Mucosa of descending colon (tissue), 3 donors: ENCODE data around the gene LAYN. TPM values are rescaled to one million over a fixed set of nuclear protein-coding genes. Genes with fewer than 3 reads are reported as not detected.

Experiments
- ATAC-seq: fragments of 200-7000 bp; cut with Tn5 transposase; one replicate; pipeline ENCODE4 v1.9.1; 2020; ENCODE audit warnings: mild to moderate bottlenecking, moderate library complexity
- DNase-seq, 3 donors: peaks; one replicate each; pipeline ENCODE4 v3.0.0-alpha.2; 2020
- H3K36me3 ChIP-seq: fragments of 200-600 bp; one replicate; pipeline ENCODE4 v1.8.0; 2021; ENCODE audit warnings: low read depth, mild to moderate bottlenecking
- H3K4me1 ChIP-seq: fragments of 200-600 bp; one replicate; pipeline ENCODE4 v1.8.0; 2021; ENCODE audit warnings: low read depth, mild to moderate bottlenecking
- H3K4me3 ChIP-seq: fragments of 200-600 bp; one replicate; pipeline ENCODE4 v1.8.0; 2021; ENCODE audit warnings: mild to moderate bottlenecking
- H3K9me3 ChIP-seq: fragments of 200-600 bp; one replicate; pipeline ENCODE4 v1.8.0; 2021; ENCODE audit warnings: mild to moderate bottlenecking
- CTCF ChIP-seq: fragments of 200-600 bp; IDR thresholded peaks from one replicate; pipeline ENCODE4 v1.8.0; 2022; ENCODE audit warnings: antibody characterized with exemption, mild to moderate bottlenecking
- intact Hi-C, 2 donors: fragments of 100-400 bp; cut with DNase I in 1 of 2; cut with micrococcal nuclease in 1 of 2; formaldehyde crosslinking; loops; one replicate each; pipeline versions ENCODE4 v1.11.0 to v1.11.1; 2022; cut with DNase I, micrococcal nuclease
- total RNA-seq, 3 donors: library from RNA; stranded (reverse); fragmentation: NEBNext Ultra II Directional in 2 of 3; extraction: Animal tissue kit (Norgen Biotek cat#: 25700) in 2 of 3; gene quantifications; one replicate each; pipeline versions ENCODE4 v1.2.1 to v1.2.4, GENCODE V29; 2021 to 2023
- donor health status: DM: no; HTN: no; CAD: no; lungs with moderate emphysema.
- donor health status: DM: no; HTN: no; CAD: no.
- donor health status: DM: no; HTN: yes; CAD: no.

Gene LAYN
- total RNA-seq, 3 donors from 2014 or later = 0.90 to 22.9 (median 2.7) TPM

GRCh38 chr11:111557425-111558111, 17.0 kb downstream of the LAYN start:
- no peak for TF ChIP-seq CTCF
- ATAC-seq = no peak
- Histone ChIP-seq H3K36me3 (no peaks in the 10 kb centered on the region), H3K9me3 (peaks cover 4% of the 10 kb centered on the region), H3K4me3 (no peak overlapping the region), H3K4me1 (no peaks in the 10 kb centered on the region)
- no peak for DNase-seq
- intact Hi-C loops = no loop called here

GRCh38 chr11:111559800-111560464, 19.4 kb downstream of the LAYN start:
- no peak for ATAC-seq
- Histone ChIP-seq H3K9me3 (peaks cover 4% of the 10 kb centered on the region), H3K36me3 (no peaks in the 10 kb centered on the region), H3K4me1 (no peaks in the 10 kb centered on the region), H3K4me3 (no peak overlapping the region)
- intact Hi-C loops = loop anchor here (10.0 kb wide), 1 partner anchor 285 kb away; no protein-coding TSS in a partner anchor
- DNase-seq = no peak
- no peak for TF ChIP-seq CTCF

DNA sequence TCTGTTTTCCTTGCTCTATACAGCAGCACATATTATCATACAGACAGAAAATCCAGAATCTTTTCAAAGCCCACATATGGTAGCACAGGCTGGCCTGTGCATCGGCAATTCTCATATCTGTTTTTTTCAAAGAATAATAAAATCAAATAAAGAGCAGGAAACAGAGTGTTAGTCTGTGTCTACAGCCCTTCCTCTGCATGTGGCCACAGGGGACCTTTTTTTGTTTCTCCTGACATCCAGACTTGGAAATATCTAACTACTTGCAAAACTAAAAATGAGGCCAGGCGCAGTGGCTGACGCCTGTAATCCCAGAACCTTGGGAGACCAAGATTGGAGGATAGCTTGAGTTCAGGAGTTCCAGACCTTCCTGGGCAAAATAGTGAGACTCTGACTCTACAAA, 20.3 kb downstream of the LAYN start:
- no peak for DNase-seq
- Histone ChIP-seq H3K9me3 (peaks cover 4% of the 10 kb centered on the region), H3K4me3 (no peak overlapping the region), H3K4me1 (no peaks in the 10 kb centered on the region), H3K36me3 (no peaks in the 10 kb centered on the region)
- no peak for ATAC-seq
- intact Hi-C loops = loop anchor here (10.0 kb wide), 1 partner anchor 284 kb away; no protein-coding TSS in a partner anchor
- no peak for TF ChIP-seq CTCF

DNA sequence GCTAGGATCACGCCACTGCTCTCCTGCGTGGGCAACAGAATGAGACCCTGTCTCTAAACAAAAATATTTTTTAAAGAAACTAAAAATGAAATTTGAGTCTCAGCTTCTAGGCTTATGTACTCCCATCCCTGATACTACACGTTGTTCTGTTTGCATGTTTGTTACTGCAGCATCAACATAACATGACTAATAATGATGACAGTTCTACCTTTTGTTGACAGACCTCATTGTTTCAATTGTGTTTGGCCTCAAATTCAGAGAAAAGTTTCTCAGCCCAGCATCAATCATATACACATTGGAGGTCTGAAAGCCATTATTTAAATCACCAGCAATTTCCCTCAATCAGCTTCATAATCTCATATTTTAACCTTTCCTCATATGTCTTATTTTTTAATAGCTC, 20.8 kb downstream of the LAYN start:
- TF ChIP-seq CTCF = no peak
- Histone ChIP-seq H3K36me3 (no peaks in the 10 kb centered on the region), H3K4me3 (no peak overlapping the region), H3K9me3 (peaks cover 1% of the 10 kb centered on the region), H3K4me1 (no peaks in the 10 kb centered on the region)
- ATAC-seq (no peak), DNase-seq (no peak)
- intact Hi-C loops = loop anchor here (10.0 kb wide), 1 partner anchor 283 kb away; no protein-coding TSS in a partner anchor

DNA sequence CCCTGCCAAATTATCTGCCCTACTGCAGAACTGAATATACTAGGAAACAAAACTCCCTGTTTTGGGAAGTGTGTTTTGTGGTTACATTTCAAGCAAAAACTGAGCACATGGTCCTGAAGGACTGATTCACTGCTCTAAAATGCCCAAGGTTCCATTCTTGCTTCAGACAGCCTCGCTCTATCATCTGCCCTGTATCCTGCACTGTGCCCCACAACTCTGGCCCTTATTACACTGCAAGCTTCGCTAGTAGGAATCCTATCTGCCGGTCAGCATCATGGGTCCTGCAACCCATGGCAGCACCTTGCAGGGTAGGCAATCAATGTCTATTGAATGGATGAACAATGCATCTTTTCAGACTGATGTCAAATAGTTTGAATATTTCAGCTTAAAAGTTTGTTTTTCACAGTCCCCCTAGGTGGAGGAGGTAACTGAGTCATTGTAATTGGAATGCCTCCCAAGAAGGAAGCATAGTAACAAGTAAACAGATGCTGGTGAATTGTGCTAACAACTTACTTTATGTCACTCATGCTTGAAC, 21.3 kb downstream of the LAYN start:
- DNase-seq (no peak), ATAC-seq (no peak)
- no peaks in the 10 kb centered on the region for H3K36me3 ChIP-seq
- H3K4me1 ChIP-seq = no peaks in the 10 kb centered on the region
- no peak for TF ChIP-seq CTCF
- H3K9me3 ChIP-seq = no peaks in the 10 kb centered on the region
- intact Hi-C loops = loop anchor here (10.0 kb wide), 1 partner anchor 283 kb away; no protein-coding TSS in a partner anchor
- H3K4me3 ChIP-seq = no peak overlapping the region
